DMS79 (cell line): ENCODE measurements around the gene NAGS.
A peak's percentile ranks its signal among the peaks of the same experiment; 100 is the strongest.
"Not testable (repeated sequence)": the region's sequence is repeated elsewhere in the genome, so short reads cannot be mapped to it uniquely, and the experiment has no call there.

ENCODE experiments used
- DNase-seq: peaks from one replicate; lab custom pipeline; 2025; lab: John Stamatoyannopoulos, UW

NAGS gene

GRCh38 chr17:44044071-44044470 lies 39.6 kb downstream of the NAGS start:
- DNase-seq, result no peak

DNA sequence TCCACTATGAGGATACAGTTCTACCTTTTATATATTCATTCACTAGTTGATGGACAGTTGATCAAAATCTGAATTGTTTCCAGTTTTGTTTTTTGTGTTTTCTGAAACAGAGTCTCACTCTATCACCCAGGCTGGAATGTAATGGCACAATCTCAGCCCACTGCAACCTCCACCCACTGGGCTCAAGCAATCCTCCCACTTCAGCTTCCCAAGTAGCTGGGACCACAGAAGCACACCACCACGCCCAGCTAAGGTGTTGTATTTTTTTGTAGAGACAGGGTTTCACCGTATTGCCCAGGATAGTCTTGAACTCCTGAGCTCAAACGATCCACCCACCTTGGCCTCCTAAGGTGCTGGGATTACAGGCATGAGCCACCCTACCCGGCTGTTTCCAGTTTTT lies 41.1 kb downstream of the NAGS start:
- DNase-seq, result no peak

DNA sequence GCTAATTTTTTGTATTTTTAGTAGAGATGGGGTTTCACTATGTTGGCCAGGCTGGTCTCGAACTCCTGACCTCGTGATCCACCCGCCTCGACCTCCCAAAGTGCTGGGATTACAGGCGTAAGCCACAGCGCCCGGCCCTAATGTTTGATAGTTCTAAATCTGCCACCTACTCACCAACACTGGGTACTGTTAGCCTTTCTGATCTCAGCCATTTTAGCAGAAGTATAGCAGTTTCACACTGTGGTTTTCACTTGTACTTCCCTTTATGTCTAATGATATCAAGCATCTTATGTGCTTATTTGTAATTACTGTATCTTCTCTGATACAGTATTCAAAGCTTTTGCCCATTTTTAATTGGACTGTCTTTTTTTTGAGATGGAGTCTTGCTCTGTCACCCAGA lies 42.5 kb downstream of the NAGS start:
- DNase-seq, result not testable (repeated sequence)

- DNase-seq, result no peak
These were observed 45.1 kb downstream of the NAGS start for GRCh38 chr17:44049294-44050060.

GRCh38 chr17:44053125-44053872 lies 48.9 kb downstream of the NAGS start:
- DNase-seq, result peak; percentile 22
